ENCODE data around the gene ANKRD6.

ANKRD6 gene

DNA sequence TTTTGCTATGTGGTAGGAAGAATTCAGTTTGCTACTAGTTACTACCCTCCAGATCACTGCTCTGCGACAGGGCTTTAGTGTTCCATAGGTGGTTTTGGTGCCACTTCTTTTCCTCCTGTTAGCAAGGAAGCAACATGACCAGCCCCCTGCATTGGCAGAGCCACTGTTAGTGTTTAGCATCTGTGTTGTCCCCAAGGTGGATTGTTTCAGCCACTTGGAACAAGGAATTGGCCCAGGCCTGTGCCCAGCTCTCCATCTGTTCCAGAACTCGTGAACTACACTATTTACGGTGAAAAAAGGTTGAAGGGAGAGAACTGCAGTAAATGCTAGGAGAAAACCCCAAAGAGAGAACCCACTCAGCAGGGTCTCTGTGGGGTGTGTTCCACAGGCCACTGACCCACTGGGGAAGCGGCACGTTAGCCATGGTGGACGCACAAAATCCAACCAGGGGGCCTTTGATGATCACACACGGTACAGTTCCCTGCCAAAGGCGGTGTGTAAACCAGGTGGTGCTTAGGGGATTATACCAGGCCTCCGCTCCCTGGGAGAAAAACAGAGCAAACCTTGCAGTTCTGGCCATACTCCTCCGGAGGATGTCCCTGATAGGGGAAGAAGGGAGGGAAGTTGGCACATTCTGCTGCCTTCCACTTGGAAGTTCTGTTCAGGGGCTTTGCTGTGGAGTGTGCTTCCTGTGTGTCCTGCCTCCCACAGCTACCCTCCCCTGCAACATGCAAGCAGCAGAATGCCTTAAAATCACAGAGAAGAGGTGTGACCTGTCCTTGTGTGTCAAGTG lies 133.3 kb downstream of the ANKRD6 start:
- H3K4me3 ChIP-seq (ENCODE audit: low read depth in 1 of 5, low read length in 5 of 5): no peak overlapping the region
- H3K9ac ChIP-seq (ENCODE audit: low read length in 5 of 5): no peak overlapping the region
- no peak overlapping the region for H3K27ac ChIP-seq (ENCODE audit: low read depth, low read length)
- no peaks in the 10 kb centered on the region for H3K36me3 ChIP-seq (ENCODE audit: control insufficient read depth in 5 of 5, insufficient read depth in 5 of 5, low read length in 5 of 5)
- H3K9me3 ChIP-seq (ENCODE audit: control insufficient read depth in 5 of 5, low read length in 5 of 5): no peaks in the 10 kb centered on the region
- H3K4me1 ChIP-seq (ENCODE audit: control insufficient read depth in 5 of 5, insufficient read depth in 5 of 5, low read length in 5 of 5): peaks cover 0 to 23% (median 14%) of the 10 kb centered on the region in 5 donors
- no peaks in the 10 kb centered on the region for H3K27me3 ChIP-seq (ENCODE audit: control insufficient read depth in 5 of 5, insufficient read depth in 4 of 5, low read length in 5 of 5)

DNA sequence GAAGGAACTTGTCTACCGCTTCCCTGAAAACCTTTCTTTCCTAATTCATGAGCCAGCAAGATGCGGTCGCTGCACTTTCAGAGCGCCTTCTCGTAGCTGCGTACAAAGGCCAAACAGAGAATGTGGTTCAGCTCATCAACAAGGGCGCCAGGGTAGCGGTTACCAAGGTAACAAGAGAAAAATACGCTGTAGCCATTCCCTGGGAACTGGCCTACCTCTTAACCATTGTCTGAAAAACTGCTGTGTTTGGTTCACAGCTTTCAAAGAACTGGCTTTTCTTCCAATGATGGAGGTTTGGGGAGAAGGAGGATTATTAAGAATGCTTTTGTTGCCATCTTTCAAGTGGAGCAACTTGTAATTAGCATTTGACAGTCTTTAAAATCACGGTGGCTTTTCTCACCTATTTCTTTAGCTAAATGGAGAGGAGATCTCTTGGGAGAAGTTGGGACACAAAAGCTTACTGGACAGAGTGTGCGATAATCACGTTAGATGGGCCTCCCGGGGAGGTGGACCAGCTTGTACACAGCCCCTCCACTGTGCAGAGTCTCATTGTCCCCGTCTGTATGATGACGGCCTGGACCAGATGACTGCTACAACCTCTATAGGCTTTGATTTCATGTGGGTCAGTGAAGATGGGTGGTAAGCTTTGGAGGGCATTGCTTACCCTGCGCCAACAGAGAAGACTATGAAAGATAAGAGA lies 134.1 kb downstream of the ANKRD6 start:
- no peaks in the 10 kb centered on the region for H3K9me3 ChIP-seq (ENCODE audit: control insufficient read depth in 5 of 5, low read length in 5 of 5)
- H3K36me3 ChIP-seq (ENCODE audit: control insufficient read depth in 5 of 5, insufficient read depth in 5 of 5, low read length in 5 of 5): no peaks in the 10 kb centered on the region
- H3K9ac ChIP-seq (ENCODE audit: low read length in 5 of 5): no peak overlapping the region
- H3K4me1 ChIP-seq (ENCODE audit: control insufficient read depth in 5 of 5, insufficient read depth in 5 of 5, low read length in 5 of 5): peaks cover 0 to 20% (median 8%) of the 10 kb centered on the region in 5 donors
- no peak overlapping the region for H3K27ac ChIP-seq (ENCODE audit: low read depth, low read length)
- no peaks in the 10 kb centered on the region for H3K27me3 ChIP-seq (ENCODE audit: control insufficient read depth in 5 of 5, insufficient read depth in 4 of 5, low read length in 5 of 5)
- H3K4me3 ChIP-seq (ENCODE audit: low read depth in 1 of 5, low read length in 5 of 5): no peak overlapping the region

DNA sequence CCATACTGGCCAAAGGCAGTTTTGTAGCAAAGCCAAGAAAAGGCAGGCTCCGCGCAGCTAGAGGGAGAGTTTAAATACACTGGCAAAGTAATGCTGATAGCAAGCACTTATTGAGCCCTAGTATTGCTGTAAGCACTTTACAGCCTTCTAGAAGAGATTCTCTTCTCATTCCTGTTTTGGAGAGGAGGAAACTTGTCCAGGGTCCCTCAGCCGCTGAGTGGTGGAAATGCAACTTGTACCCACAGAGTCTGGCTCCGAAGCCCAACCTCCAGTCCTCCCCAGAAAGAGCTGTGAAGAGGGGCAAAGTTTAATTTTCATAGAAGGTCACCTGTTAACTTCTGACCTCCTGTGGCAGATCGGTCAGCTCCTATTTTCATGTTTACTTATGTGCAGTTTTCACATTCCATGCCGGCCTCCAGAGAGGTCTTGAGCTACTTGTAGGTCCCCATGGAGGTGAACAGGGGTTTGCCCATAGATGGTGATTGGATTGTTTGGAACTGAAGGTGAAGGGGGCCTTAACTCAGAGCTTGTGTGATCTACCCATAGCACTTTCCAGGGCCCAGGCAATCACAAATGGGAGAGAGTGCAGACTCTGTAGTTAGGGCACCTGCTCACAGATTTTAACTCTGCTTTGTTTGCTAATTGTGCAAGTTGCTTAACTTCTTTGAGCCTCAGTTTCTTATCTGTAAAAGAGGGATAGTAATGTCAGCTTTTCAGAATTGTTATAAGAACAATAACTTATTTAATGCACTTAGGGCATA lies 134.9 kb downstream of the ANKRD6 start:
- no peaks in the 10 kb centered on the region for H3K9me3 ChIP-seq (ENCODE audit: control insufficient read depth in 5 of 5, low read length in 5 of 5)
- no peak overlapping the region for H3K4me3 ChIP-seq (ENCODE audit: low read depth in 1 of 5, low read length in 5 of 5)
- no peaks in the 10 kb centered on the region for H3K27me3 ChIP-seq (ENCODE audit: control insufficient read depth in 5 of 5, insufficient read depth in 4 of 5, low read length in 5 of 5)
- no peaks in the 10 kb centered on the region for H3K36me3 ChIP-seq (ENCODE audit: control insufficient read depth in 5 of 5, insufficient read depth in 5 of 5, low read length in 5 of 5)
- H3K4me1 ChIP-seq (ENCODE audit: control insufficient read depth in 5 of 5, insufficient read depth in 5 of 5, low read length in 5 of 5): peaks cover 0 to 13% (median 5%) of the 10 kb centered on the region in 5 donors
- no peak overlapping the region for H3K27ac ChIP-seq (ENCODE audit: low read depth, low read length)
- H3K9ac ChIP-seq (ENCODE audit: low read length in 5 of 5): no peak overlapping the region

DNA sequence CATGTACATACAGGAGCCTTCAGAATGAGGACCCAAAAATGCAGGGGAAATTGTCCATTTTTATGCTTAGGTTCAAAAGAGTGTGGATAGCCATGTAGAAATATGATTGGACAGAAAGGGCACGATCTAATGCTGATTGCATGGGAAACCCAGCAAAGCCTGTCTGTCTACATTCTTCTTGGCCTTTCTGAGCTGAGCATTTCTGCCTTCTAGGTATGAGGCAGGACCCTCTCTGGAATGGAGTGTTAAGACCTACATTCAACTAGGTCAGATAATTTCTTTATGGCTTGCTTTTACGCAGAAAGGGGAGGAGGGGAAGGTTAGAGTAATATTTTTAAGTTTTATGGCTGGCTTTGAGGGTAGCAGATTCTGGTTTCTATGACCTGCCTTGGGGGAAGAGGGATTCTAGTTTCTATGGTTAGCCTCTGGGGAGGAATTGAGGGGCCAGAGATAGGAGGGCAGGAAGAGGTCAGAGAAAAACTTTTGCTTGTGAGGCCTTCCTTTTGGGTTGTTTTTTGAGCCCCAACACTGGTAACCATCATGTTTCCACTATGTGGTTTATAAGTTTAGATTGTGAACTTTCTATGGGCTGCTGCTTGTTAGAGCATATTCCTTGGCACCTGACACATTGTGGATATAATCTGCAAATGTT lies 142.1 kb downstream of the ANKRD6 start:
- Histone ChIP-seq H3K9ac (ENCODE audit: low read length in 5 of 5) (no peak overlapping the region), H3K4me1 (ENCODE audit: control insufficient read depth in 5 of 5, insufficient read depth in 5 of 5, low read length in 5 of 5) (no peaks in the 10 kb centered on the region), H3K27ac (ENCODE audit: low read depth, low read length) (no peak overlapping the region), H3K27me3 (ENCODE audit: control insufficient read depth in 5 of 5, insufficient read depth in 4 of 5, low read length in 5 of 5) (no peaks in the 10 kb centered on the region), H3K9me3 (ENCODE audit: control insufficient read depth in 5 of 5, low read length in 5 of 5) (no peaks in the 10 kb centered on the region), H3K4me3 (ENCODE audit: low read depth in 1 of 5, low read length in 5 of 5) (no peak overlapping the region), H3K36me3 (ENCODE audit: control insufficient read depth in 5 of 5, insufficient read depth in 5 of 5, low read length in 5 of 5) (no peaks in the 10 kb centered on the region)

DNA sequence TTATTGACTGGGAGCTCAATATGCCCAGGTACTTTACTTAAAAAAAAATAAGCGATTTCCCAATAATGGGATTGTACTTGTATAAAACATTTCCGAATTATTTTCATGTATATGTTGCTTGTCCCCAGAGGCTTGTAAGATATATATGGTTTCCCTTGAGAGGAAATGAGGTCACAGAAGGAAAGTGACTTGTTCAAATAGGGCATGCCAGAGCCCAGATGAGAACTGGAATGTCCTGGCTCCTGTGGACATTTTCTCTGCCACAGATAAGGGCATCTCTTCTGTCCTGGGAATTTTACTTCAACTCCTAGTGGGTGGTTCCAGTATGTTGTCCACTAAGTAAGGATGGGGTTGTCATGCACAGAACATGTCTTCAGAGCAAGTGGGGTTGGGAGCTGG lies 142.6 kb downstream of the ANKRD6 start:
- Histone ChIP-seq H3K9me3 (ENCODE audit: control insufficient read depth in 5 of 5, low read length in 5 of 5) (no peaks in the 10 kb centered on the region), H3K36me3 (ENCODE audit: control insufficient read depth in 5 of 5, insufficient read depth in 5 of 5, low read length in 5 of 5) (no peaks in the 10 kb centered on the region), H3K9ac (ENCODE audit: low read length in 5 of 5) (no peak overlapping the region), H3K27me3 (ENCODE audit: control insufficient read depth in 5 of 5, insufficient read depth in 4 of 5, low read length in 5 of 5) (no peaks in the 10 kb centered on the region), H3K4me3 (ENCODE audit: low read depth in 1 of 5, low read length in 5 of 5) (no peak overlapping the region), H3K4me1 (ENCODE audit: control insufficient read depth in 5 of 5, insufficient read depth in 5 of 5, low read length in 5 of 5) (no peaks in the 10 kb centered on the region), H3K27ac (ENCODE audit: low read depth, low read length) (no peak overlapping the region)

DNA sequence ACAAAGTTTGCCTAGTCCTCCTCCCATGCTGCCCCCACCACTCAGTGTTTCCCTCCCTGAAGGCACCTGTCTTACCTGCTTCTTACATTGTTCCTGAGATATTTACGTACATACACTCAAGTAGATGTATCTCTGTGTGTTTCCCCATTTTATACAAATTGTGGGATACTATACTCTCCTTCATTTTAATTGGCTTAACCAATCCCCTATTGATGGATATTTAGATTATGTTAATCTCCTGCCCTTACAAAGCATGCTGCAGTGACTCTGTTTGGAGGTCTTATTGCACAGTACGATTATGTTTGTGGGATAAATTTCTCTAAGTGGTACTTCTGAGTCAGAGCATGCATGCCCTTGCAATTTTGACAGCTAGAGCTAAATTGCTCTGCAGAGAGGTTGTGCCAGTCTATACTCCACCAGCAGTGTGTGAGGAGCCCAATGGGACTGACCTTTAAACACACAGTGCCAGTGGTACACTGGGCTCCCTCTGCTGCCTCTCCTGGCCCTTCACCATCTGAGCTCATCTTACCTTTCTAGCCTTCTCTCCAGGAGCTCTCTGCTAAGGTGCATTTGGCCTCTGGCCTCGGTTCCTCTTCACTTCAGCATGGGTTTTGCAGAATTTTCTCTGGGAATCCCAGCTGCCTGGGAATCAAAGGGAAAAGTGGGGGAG lies 148.2 kb downstream of the ANKRD6 start:
- H3K9ac ChIP-seq (ENCODE audit: low read length in 5 of 5): no peak overlapping the region
- no peaks in the 10 kb centered on the region for H3K4me1 ChIP-seq (ENCODE audit: control insufficient read depth in 5 of 5, insufficient read depth in 5 of 5, low read length in 5 of 5)
- no peaks in the 10 kb centered on the region for H3K9me3 ChIP-seq (ENCODE audit: control insufficient read depth in 5 of 5, low read length in 5 of 5)
- H3K36me3 ChIP-seq (ENCODE audit: control insufficient read depth in 5 of 5, insufficient read depth in 5 of 5, low read length in 5 of 5): no peaks in the 10 kb centered on the region
- H3K4me3 ChIP-seq (ENCODE audit: low read depth in 1 of 5, low read length in 5 of 5): no peak overlapping the region
- H3K27ac ChIP-seq (ENCODE audit: low read depth, low read length): no peak overlapping the region
- H3K27me3 ChIP-seq (ENCODE audit: control insufficient read depth in 5 of 5, insufficient read depth in 4 of 5, low read length in 5 of 5): no peaks in the 10 kb centered on the region

DNA sequence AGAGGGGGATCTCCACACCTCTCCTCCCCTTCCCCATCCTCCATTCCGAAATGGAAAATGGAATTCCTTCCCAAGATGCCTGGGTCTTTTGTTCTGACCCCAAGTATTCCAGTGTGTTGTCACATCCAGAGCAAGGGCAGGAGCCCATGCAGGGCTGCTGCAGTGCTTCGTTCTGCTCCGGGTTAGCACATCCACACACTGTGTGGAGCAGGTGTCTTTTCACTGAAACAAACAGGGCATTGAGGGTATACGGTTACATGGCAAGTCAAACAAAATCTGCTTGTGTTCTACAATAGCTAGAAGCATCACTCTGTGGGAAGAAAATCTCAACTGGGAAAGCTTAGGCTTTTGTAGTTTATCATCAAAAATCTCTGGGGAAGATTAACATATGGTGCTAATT lies 148.7 kb downstream of the ANKRD6 start:
- H3K9me3 ChIP-seq (ENCODE audit: control insufficient read depth in 5 of 5, low read length in 5 of 5): no peaks in the 10 kb centered on the region
- no peaks in the 10 kb centered on the region for H3K27me3 ChIP-seq (ENCODE audit: control insufficient read depth in 5 of 5, insufficient read depth in 4 of 5, low read length in 5 of 5)
- H3K36me3 ChIP-seq (ENCODE audit: control insufficient read depth in 5 of 5, insufficient read depth in 5 of 5, low read length in 5 of 5): no peaks in the 10 kb centered on the region
- H3K4me3 ChIP-seq (ENCODE audit: low read depth in 1 of 5, low read length in 5 of 5): no peak overlapping the region
- H3K9ac ChIP-seq (ENCODE audit: low read length in 5 of 5): no peak overlapping the region
- H3K4me1 ChIP-seq (ENCODE audit: control insufficient read depth in 5 of 5, insufficient read depth in 5 of 5, low read length in 5 of 5): no peaks in the 10 kb centered on the region
- no peak overlapping the region for H3K27ac ChIP-seq (ENCODE audit: low read depth, low read length)

DNA sequence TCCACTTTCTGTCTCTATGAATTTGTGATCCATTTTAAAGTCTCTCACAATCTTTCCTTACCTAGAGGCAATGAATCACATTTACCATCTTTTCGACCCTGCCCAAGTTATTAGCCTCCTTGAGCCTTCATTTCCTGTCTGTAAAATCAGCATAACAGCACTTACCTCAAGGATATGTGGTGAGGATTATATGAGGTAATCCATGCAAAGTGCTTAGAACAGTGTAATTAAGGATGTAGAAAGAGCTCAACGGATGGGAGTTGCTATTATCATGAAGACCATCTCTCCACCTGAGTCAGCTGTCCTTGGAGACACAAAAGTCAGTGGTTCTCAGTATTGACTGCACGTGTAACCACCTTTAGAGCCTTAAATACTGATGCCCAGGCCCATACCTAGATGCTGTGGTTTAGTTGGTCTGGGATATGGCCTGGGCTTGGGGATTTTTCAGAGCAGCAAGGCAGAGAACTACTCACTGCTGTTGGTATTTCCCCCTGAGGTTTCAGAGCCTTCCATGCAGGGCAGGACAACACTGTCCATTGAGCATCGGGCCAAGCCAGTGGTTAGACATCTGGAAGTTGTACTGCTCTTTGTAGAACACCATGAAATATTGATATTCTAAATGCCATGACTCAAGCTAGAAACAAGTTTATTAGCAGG lies 149.8 kb downstream of the ANKRD6 start:
- no peak overlapping the region for H3K27ac ChIP-seq (ENCODE audit: low read depth, low read length)
- H3K4me3 ChIP-seq (ENCODE audit: low read depth in 1 of 5, low read length in 5 of 5): no peak overlapping the region
- no peaks in the 10 kb centered on the region for H3K4me1 ChIP-seq (ENCODE audit: control insufficient read depth in 5 of 5, insufficient read depth in 5 of 5, low read length in 5 of 5)
- H3K9ac ChIP-seq (ENCODE audit: low read length in 5 of 5): no peak overlapping the region
- H3K27me3 ChIP-seq (ENCODE audit: control insufficient read depth in 5 of 5, insufficient read depth in 4 of 5, low read length in 5 of 5): no peaks in the 10 kb centered on the region
- H3K36me3 ChIP-seq (ENCODE audit: control insufficient read depth in 5 of 5, insufficient read depth in 5 of 5, low read length in 5 of 5): no peaks in the 10 kb centered on the region
- no peaks in the 10 kb centered on the region for H3K9me3 ChIP-seq (ENCODE audit: control insufficient read depth in 5 of 5, low read length in 5 of 5)

DNA sequence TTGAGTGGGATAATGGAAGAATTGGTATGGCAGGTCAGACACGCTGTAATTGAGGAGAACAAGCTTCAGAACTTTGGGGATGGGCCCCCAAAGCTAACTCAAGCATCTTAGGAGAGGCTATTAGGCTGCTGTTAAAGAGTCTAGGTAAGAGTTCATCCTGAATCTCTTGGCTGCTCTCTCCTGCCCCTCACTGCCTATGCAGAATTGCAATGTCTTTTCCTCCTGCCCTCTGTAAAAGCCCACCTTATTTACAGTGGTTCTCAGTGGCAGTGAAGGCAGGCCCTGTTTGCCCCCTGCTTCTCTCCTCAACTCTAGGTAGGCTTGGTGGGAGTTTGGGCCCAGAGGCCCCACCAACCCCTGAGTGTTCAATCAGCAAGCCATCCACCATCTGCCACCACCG lies 150.6 kb downstream of the ANKRD6 start:
- Histone ChIP-seq H3K27me3 (ENCODE audit: control insufficient read depth in 5 of 5, insufficient read depth in 4 of 5, low read length in 5 of 5) (no peaks in the 10 kb centered on the region), H3K36me3 (ENCODE audit: control insufficient read depth in 5 of 5, insufficient read depth in 5 of 5, low read length in 5 of 5) (no peaks in the 10 kb centered on the region), H3K4me3 (ENCODE audit: low read depth in 1 of 5, low read length in 5 of 5) (no peak overlapping the region), H3K9ac (ENCODE audit: low read length in 5 of 5) (no peak overlapping the region), H3K9me3 (ENCODE audit: control insufficient read depth in 5 of 5, low read length in 5 of 5) (no peaks in the 10 kb centered on the region), H3K4me1 (ENCODE audit: control insufficient read depth in 5 of 5, insufficient read depth in 5 of 5, low read length in 5 of 5) (no peaks in the 10 kb centered on the region), H3K27ac (ENCODE audit: low read depth, low read length) (no peak overlapping the region)
